ENCODE results near the gene DLGAP1. TPM values are rescaled to one million over a fixed set of nuclear protein-coding genes. Genes with fewer than 3 reads are reported as not detected.

Gene DLGAP1
- total RNA-seq, 1 experiment from 2014 or later, result 23.2 TPM

DNA sequence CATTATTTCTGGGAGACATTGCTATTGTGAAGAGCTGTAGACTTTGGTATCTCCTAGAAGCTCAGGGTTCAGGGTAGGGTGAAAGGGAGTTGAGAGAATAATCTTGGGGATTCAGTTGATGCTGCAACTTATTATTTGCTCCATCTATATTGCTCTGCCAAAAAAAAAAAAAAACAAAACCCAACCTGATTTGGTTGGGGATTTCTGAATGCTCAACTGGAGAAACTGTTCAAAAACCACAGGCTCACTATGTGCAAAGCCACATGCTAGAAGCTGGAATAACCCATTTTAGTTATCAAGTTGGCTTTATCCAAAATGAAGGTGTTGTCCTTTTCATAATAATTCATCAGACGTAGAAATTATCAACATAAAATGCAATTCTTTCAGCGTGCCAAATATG is 696.0 kb downstream of the DLGAP1 start:
- Histone ChIP-seq H3K23me2 (ENCODE audit: insufficient read length, low read depth, low read length, poor library complexity, severe bottlenecking) (no peaks in the 10 kb centered on the region), H2AFZ (ENCODE audit: low read length) (no peak overlapping the region), H4K8ac (replicated peaks; ENCODE audit: insufficient read length, low read depth, low read length) (no peak overlapping the region), H3K18ac (ENCODE audit: insufficient read length, low read depth, low read length) (no peak overlapping the region), H4K5ac (ENCODE audit: insufficient read length, low read depth, low read length) (no peak overlapping the region), H3K4me2 (ENCODE audit: insufficient read depth, insufficient read length, low read length) (no peak overlapping the region), H3K9ac (ENCODE audit: extremely low read depth, insufficient read length, low read length) (no peak overlapping the region), H3K79me2 (ENCODE audit: insufficient read depth, low read length) (no peaks in the 10 kb centered on the region), H3K9me3 (ENCODE audit: control insufficient read depth, low read depth, low read length) (no peaks in the 10 kb centered on the region), H2BK15ac (ENCODE audit: low read depth, low read length) (no peak overlapping the region), H3K14ac (ENCODE audit: insufficient read depth, low read length) (no peak overlapping the region), H3K79me1 (ENCODE audit: insufficient read depth, low read depth, low read length, poor library complexity, severe bottlenecking) (no peaks in the 10 kb centered on the region), H3K56ac (ENCODE audit: insufficient read length, low read depth, low read length) (no peak overlapping the region), H2BK12ac (ENCODE audit: insufficient read length, low read depth, low read length) (no peak overlapping the region), H3K4ac (ENCODE audit: low read depth, low read length) (no peak overlapping the region), H2BK120ac (ENCODE audit: low read depth, low read length, poor library complexity, severe bottlenecking) (no peak overlapping the region), H3K4me1 (ENCODE audit: insufficient read depth, low read length) (no peaks in the 10 kb centered on the region), H2AK5ac (ENCODE audit: insufficient read length, low read length) (no peak overlapping the region), H3K27me3 (ENCODE audit: insufficient read depth, low read length) (no peaks in the 10 kb centered on the region), H3K23ac (ENCODE audit: insufficient read length, low read depth, low read length) (no peak overlapping the region), H4K20me1 (ENCODE audit: control insufficient read depth, insufficient read depth, insufficient read length) (no peaks in the 10 kb centered on the region), H3K27ac (ENCODE audit: insufficient read length, low read depth, low read length) (no peak overlapping the region), H2BK5ac (ENCODE audit: insufficient read length, low read length) (no peak overlapping the region), H4K91ac (ENCODE audit: insufficient read length, low read depth, low read length) (no peak overlapping the region), H2BK20ac (ENCODE audit: low read depth, low read length, poor library complexity, severe bottlenecking) (no peak overlapping the region), H3T11ph (ENCODE audit: low read length) (no peak overlapping the region)
- Mint-ChIP-seq H3K27ac (no peak overlapping the region), H3K36me3 (ENCODE audit: insufficient read depth in 1 of 3, low read depth in 3 of 3) (peaks cover 0 to 11% (median 3%) of the 10 kb centered on the region in 3 experiments; a peak in 2 of 7 replicates), H3K9me3 (peaks cover 4% of the 10 kb centered on the region in 2 experiments; a peak in 3 of 5 replicates), H3K4me1 (peaks cover 8 to 10% of the 10 kb centered on the region in 2 experiments), H3K27me3 (ENCODE audit: low read depth) (no peaks in the 10 kb centered on the region), H3K4me3 (no peak overlapping the region)
- DNase-seq, result no peak
- no peak for TF ChIP-seq CTCF (conservative IDR thresholded peaks at IDR 0.05)
- no CpG with 5 or more reads among the region's 2 CpGs for WGBS (ENCODE audit: extremely low coverage, insufficient read length, low lambda C conversion rate)
